ENCODE results near the gene HCN2.

GRCh38 chr19:558770-559439 is 30.8 kb upstream of the HCN2 start:
- TF ChIP-seq RFX5 (IDR thresholded peaks at IDR 0.05; ENCODE audit: borderline replicate concordance, low read depth, low read length) (no peak), EZH2 (IDR thresholded peaks at IDR 0.05; ENCODE audit: low read depth, low read length, severe bottlenecking) (no peak)
